ENCODE data around the gene HRH3. TPM values are rescaled to one million over a fixed set of nuclear protein-coding genes. Genes with fewer than 3 reads are reported as not detected.

Gene HRH3
- not detected for total RNA-seq

DNA sequence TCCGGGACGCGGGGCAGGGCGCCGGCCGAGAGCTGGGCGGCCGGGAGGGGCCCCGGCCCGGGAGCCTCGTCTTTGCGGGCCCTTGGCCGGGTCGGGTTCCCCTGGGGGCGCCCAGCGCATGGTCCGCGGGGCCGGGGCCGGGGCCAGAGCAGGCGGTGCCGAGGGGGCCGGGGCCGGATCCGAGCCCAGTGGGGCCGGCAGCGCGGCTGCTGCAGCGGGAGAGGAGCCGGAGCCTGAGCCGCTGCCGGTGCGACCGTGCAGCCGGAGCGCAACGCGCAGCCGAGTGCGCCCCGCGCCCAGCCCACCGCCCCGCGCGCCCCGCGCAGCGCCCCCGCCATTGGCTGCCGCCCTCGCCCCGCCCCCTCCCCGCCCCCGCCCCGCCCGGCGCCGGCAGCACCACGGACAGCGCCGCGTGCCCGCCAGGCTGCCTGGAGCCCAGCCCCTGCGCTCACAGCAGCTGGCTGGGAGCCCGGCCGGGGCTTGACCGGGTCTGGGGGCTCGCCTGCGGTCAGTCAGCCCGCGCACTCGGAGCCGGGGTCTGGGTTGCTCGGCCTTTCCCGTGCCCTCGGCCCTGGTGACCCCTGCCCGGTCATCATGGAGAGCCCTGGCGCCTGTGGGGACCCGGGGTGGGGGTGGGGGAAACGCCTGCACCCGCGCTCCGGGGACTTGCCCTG is at the start of gene HRH3:
Gene HRH3 (minus strand): TSS at position 287 of the 674 bp plus-strand sequence. CDS start 308 bp downstream, outside the sequence.
- Mint-ChIP-seq H3K27ac (no peak within 1 kb of the TSS), H3K9me3 (no peaks in the 10 kb centered on the region), H3K36me3 (no peaks in the 10 kb centered on the region)
- peak in 1 of 2 donors; percentile 60 for DNase-seq (ENCODE audit: low spot score in 2 of 2)
- ATAC-seq = peak; percentile 65 to 81

- H3K36me3 Mint-ChIP-seq = peaks cover 1 to 6% of the 10 kb centered on the region in 2 donors
- H3K27ac Mint-ChIP-seq = no peak overlapping the region
- no peak for ATAC-seq
- no peaks in the 10 kb centered on the region for H3K9me3 Mint-ChIP-seq
- DNase-seq (ENCODE audit: low spot score in 2 of 2) = no peak
Measured at GRCh38 chr20:62269871-62270270, 49.8 kb upstream of the HRH3 start.

- H3K27ac Mint-ChIP-seq = no peak overlapping the region
- peaks cover 5 to 6% of the 10 kb centered on the region in 2 donors for H3K36me3 Mint-ChIP-seq
- DNase-seq (ENCODE audit: low spot score in 2 of 2) = no peak
- H3K9me3 Mint-ChIP-seq = no peaks in the 10 kb centered on the region
- ATAC-seq = no peak
Measured at GRCh38 chr20:62269378-62269777, 49.3 kb upstream of the HRH3 start.

- no peak overlapping the region for H3K27ac Mint-ChIP-seq
- no peak for ATAC-seq
- no peaks in the 10 kb centered on the region for H3K9me3 Mint-ChIP-seq
- peaks cover 5 to 6% of the 10 kb centered on the region in 2 donors for H3K36me3 Mint-ChIP-seq
- DNase-seq (ENCODE audit: low spot score in 2 of 2) = no peak
Measured at GRCh38 chr20:62268228-62268900, 48.3 kb upstream of the HRH3 start.

DNA sequence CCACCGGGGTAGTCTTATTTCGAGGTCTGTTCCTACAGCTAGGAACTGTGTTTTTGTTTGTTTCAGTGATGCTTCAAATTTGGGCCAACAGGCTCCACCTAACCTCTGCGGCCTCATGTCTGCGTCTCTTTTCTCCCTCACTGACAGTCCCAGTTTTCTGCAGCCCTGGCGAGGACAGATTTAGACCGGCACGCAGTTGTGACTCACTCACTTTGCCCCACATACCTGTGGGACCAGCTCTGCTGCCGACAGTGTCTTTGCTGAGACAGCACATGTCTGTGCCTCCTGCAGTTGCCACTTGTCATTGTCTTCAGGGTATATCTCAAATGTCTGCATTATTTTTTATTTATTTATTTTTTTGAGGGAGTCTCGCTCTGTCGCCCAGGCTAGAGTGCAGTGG is 47.5 kb upstream of the HRH3 start:
- ATAC-seq = no peak
- Mint-ChIP-seq H3K9me3 (no peaks in the 10 kb centered on the region), H3K36me3 (peaks cover 5 to 6% of the 10 kb centered on the region in 2 donors), H3K27ac (peak overlapping the region in 1 of 2 donors; percentile 57)
- no peak for DNase-seq (ENCODE audit: low spot score in 2 of 2)

DNA sequence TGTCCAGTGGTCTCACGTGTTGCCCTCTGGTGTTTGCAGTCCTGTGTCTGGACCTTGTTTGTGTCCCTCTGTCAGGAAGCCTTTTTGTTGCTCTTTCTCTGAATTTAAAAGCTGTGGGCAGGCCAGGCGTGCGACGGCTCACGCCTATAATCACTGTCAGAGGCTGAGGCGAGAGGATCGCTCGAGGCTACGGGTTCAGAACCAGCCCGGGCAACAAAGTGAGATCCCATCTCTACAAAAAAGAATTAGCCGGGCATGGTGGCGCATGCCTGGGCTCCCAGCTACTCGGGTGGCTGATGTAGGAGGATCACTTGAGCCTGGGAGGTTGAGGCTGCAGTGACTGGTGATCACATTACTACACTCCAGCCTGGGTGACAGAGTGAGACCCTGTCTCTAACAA is 46.8 kb upstream of the HRH3 start:
- no peak for ATAC-seq
- H3K9me3 Mint-ChIP-seq = no peaks in the 10 kb centered on the region
- peak overlapping the region in 1 of 2 donors; percentile 77 for H3K27ac Mint-ChIP-seq
- no peak for DNase-seq (ENCODE audit: low spot score in 2 of 2)
- H3K36me3 Mint-ChIP-seq = peaks cover 5 to 6% of the 10 kb centered on the region in 2 donors

- H3K27ac Mint-ChIP-seq = no peak overlapping the region
- no peak for ATAC-seq
- no peaks in the 10 kb centered on the region for H3K9me3 Mint-ChIP-seq
- DNase-seq (ENCODE audit: low spot score in 2 of 2) = no peak
- peaks cover 5 to 6% of the 10 kb centered on the region in 2 donors for H3K36me3 Mint-ChIP-seq
Measured at GRCh38 chr20:62266340-62266739, 46.3 kb upstream of the HRH3 start.

DNA sequence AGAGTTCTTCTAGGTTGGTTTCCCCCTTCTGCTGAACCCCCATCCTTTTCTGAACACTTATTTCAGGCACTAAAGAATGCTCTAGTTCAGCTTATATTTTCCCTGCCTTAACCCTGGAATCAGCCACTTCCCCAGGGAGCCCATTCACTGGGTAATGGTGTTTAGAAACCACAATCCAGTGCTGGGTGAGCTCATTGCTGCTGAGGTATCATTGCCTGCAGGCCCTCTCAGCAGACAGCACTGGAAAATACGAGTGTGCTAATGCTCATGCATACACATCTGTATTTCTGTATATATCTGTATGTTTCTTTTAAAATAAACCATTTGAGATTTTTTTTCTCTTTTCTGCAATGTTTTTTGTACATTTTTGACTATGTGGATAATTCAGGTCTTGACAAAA is 45.3 kb upstream of the HRH3 start:
- ATAC-seq (no peak), DNase-seq (ENCODE audit: low spot score in 2 of 2) (no peak)
- Mint-ChIP-seq H3K36me3 (peaks cover 5 to 6% of the 10 kb centered on the region in 2 donors), H3K9me3 (no peaks in the 10 kb centered on the region), H3K27ac (no peak overlapping the region)

DNA sequence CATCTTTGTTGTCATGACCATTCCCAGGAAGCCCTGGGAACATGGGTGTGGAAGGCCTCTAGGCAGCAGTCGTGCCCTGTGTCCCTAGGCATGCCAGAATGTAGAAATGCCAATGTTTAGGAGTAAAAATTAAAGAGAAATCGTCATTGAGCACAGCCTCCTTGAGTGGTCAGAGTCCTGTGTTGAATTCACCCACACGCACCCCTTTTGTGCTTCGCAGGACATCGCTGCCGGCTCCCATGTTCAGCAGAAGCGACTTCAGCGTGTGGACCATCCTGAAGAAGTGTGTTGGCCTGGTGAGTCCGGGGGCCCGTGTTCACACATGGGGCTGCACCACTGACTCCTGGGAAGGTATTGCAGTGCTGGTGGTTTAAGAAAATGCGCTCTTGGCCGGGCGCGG is 43.3 kb upstream of the HRH3 start:
- ATAC-seq (no peak), DNase-seq (ENCODE audit: low spot score in 2 of 2) (no peak)
- H3K9me3 Mint-ChIP-seq = no peaks in the 10 kb centered on the region
- peaks cover 5 to 6% of the 10 kb centered on the region in 2 donors for H3K36me3 Mint-ChIP-seq
- no peak overlapping the region for H3K27ac Mint-ChIP-seq

DNA sequence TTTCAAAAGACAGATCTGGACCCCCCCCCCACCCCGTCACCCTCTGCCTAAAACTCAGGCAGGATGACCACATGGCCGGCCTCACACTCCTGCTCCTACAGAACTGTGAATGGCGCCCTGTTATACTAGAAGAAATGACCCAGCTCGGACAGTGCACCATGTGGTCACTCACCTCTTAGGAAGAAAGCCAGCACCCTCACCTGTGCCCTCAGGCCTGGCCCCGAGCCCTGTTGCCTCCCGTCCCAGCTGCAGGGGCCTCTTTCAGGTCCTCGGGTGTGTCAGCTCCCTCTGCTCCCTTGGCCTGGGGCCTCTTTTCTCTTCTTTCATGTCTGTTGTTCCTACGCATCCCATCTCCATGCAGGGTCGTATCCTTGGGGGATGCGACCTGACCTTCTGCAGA is 42.0 kb upstream of the HRH3 start:
- peak overlapping the region in 1 of 2 donors; percentile 10 for H3K27ac Mint-ChIP-seq
- ATAC-seq (no peak), DNase-seq (ENCODE audit: low spot score in 2 of 2) (no peak)
- H3K9me3 Mint-ChIP-seq = no peaks in the 10 kb centered on the region
- H3K36me3 Mint-ChIP-seq = peaks cover 5 to 6% of the 10 kb centered on the region in 2 donors

DNA sequence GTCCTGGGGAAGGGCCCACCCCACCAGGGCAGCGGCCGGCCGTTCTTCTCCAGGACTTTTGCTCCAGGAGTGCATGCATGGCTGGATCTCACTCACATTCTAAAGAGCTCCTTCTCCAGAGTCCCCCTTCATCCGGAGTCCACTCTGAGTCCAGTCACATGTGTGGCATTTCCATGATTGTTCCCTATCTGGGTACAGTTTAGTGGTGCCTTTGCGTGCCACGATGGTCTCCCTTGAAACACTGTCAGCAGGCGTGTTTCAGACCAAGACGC is 39.2 kb upstream of the HRH3 start:
- no peaks in the 10 kb centered on the region for H3K36me3 Mint-ChIP-seq
- no peaks in the 10 kb centered on the region for H3K9me3 Mint-ChIP-seq
- no peak overlapping the region for H3K27ac Mint-ChIP-seq
- DNase-seq (ENCODE audit: low spot score in 2 of 2) = no peak
- ATAC-seq = no peak

DNA sequence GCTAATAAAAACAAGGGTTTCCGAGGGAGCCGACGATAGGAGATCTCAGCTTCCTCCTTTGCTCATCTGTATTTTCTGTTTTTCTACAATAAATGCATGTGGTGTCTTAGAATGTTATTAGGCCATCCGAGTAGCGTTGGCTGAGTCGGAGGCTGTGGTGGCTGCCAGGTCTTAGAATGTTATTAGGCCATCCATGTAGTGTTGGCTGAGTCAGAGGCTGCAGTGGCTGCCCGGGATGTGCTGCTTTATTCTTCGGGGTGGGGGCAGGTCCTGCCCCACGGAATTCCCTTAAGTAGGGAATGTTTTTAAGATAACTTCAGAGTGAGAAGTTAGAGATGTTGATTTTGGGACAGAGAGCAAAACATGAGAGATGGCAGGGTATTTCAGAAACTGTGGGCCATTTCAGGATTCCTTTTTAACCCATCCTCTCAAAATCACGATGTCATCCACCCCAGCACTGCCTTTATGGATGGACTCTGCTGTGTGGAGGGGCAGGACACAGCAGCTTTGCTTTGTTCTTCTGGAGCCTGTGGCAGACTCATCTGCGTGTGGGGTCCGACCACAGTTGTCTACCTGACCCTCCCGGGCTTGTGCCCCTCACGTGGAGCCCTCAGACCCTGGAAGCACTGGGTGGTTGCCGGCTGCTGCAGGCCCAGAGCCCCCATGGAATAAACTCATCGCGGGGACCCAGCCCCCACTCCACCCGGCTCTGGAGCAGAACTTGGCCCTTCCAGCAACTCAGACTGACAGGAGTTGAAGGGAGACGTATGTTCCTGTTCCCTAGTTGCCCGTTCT is 38.6 kb upstream of the HRH3 start:
- H3K27ac Mint-ChIP-seq = peak overlapping the region in 1 of 2 donors; percentile 36
- DNase-seq (ENCODE audit: low spot score in 2 of 2) = no peak
- no peaks in the 10 kb centered on the region for H3K36me3 Mint-ChIP-seq
- H3K9me3 Mint-ChIP-seq = no peaks in the 10 kb centered on the region
- ATAC-seq = no peak

- H3K36me3 Mint-ChIP-seq = no peaks in the 10 kb centered on the region
- DNase-seq (ENCODE audit: low spot score in 2 of 2) (no peak), ATAC-seq (no peak)
Measured at GRCh38 chr20:62255976-62256375, 35.9 kb upstream of the HRH3 start.

DNA sequence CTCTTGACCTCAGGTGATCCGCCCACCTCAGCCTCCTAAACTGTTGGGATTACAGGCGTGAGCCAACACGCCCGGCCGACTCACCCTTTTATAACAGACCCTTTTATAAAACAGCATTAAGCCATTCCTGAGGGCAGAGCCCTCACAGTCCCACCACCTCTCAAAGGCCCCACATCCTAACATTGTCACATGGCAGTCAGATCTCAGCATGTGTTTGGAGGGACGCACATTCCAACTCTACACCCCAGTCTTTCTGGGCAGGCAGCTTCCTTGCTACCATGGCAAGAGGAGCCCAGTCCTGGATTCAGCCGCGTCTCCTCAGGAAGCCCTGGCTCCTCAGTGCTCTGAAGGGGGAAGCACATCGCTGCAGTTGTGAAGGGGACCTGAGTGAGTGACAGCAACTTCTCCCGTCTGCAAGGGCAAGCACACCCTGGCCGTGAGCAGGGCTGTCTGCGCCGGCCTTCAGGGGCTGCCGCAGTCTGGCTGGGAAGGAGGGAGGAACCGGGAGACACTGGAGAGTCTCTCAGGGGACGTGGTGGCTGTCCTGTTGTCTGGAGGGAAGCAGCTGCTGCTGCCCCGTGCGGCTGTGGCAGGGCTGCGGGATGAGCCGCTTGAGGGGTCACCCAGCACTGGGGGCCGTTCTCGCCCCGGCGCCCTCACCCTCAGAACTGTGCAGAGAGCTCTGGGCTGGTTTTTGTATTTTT is 34.1 kb upstream of the HRH3 start:
- peak overlapping the region in 1 of 2 donors; percentile 37 for H3K27ac Mint-ChIP-seq
- ATAC-seq = no peak

More at GRCh38 chr20:62255976-62256375, 35.9 kb upstream of the HRH3 start:
- no peak overlapping the region for H3K27ac Mint-ChIP-seq
- H3K9me3 Mint-ChIP-seq = no peaks in the 10 kb centered on the region

DNA sequence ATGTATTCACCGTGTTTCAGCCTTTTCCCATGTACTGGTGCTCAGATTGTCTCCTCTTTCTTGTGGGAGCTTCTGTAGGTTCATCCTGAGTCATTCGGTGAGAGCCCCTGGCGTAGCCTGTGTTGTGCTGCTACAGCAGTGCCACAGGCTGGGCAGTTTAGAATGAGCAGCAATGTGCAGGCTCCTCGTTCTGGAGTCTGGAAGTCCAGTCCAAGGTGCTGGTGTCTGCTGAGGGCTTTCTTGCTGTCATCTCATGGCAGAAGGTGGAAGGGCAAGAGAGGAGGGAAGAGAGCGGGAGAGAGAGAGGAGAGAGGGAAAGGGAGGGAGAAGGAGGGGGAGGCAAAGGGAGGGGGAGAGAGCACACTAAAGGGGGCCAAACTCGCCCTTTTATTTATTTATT is 33.3 kb upstream of the HRH3 start:
- H3K9me3 Mint-ChIP-seq = no peaks in the 10 kb centered on the region
- no peak for DNase-seq (ENCODE audit: low spot score in 2 of 2)

More for the DNA sequence above, 34.1 kb upstream of the HRH3 start:
- no peaks in the 10 kb centered on the region for H3K9me3 Mint-ChIP-seq
- H3K36me3 Mint-ChIP-seq = no peaks in the 10 kb centered on the region
- no peak for DNase-seq (ENCODE audit: low spot score in 2 of 2)

DNA sequence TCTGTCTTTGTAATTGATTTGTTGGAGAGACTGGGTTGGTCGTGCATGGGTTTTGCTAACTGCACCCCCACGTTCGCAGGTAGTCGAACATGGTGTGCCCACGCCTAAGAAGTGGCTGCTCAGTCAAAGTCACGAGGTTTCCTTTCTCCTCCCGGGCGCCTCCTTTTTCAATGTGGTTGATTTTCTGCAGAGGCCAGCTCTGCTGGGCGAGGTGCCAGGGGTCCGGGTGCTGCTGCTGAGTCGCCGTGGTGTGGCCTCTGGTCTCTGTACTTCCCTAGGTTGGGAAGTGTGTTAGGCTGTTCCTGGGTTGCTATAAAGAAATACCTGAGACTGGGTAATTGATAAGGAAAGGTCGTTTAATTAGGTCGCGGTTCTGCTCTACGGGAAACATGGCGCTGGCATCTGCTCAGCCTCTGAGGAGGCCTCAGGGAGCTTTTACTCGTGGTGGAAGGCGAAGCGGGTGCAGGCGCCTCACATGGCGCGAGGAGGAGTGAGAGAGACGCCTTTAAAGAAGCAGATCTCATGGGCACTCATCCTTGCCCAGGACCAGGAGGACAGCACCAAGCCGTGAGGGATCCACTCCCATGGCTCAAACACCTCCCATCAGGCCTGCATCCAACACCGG is 32.4 kb upstream of the HRH3 start:
- Mint-ChIP-seq H3K27ac (peak overlapping the region in 1 of 2 donors; percentile 36), H3K9me3 (no peaks in the 10 kb centered on the region), H3K36me3 (no peaks in the 10 kb centered on the region)
- no peak for ATAC-seq
- DNase-seq (ENCODE audit: low spot score in 2 of 2) = no peak

More for the DNA sequence above, 33.3 kb upstream of the HRH3 start:
- no peaks in the 10 kb centered on the region for H3K36me3 Mint-ChIP-seq
- ATAC-seq = peak in 1 of 2 donors; percentile 30
- no peak overlapping the region for H3K27ac Mint-ChIP-seq
